ENCODE results near the gene ITIH2.

The ITIH2 gene

GRCh38 chr10:7697426-7697825 is 5.7 kb upstream of the ITIH2 start:
- no peak for DNase-seq (ENCODE audit: low spot score)
- H2BK5ac ChIP-seq (ENCODE audit: low read length), result no peak overlapping the region
- H3K4ac ChIP-seq (ENCODE audit: low read length), result no peak overlapping the region
- H3K23ac ChIP-seq (ENCODE audit: low read depth, low read length, poor library complexity), result peak overlapping the region; percentile 52
- no peaks in the 10 kb centered on the region for H3K27me3 ChIP-seq (ENCODE audit: control insufficient read depth in 3 of 3, insufficient read depth in 3 of 3, low read depth in 1 of 3, low read length in 3 of 3)
- no peak overlapping the region for H2AFZ ChIP-seq (ENCODE audit: low read length)
- no peak overlapping the region for H4K91ac ChIP-seq (ENCODE audit: low read depth, low read length, poor library complexity)
- H3K9ac ChIP-seq (ENCODE audit: low read depth, low read length, poor library complexity), result no peak overlapping the region
- H3K4me3 ChIP-seq (ENCODE audit: low read length in 2 of 2), result no peak overlapping the region
- no peak overlapping the region for H2BK12ac ChIP-seq (ENCODE audit: low read length)
- H3K4me1 ChIP-seq (ENCODE audit: control insufficient read depth in 2 of 2, insufficient read depth in 1 of 2, low read depth in 1 of 2, low read length in 2 of 2), result no peaks in the 10 kb centered on the region
- peaks cover 0 to 2% of the 10 kb centered on the region in 2 donors for H3K9me3 ChIP-seq (replicated peaks in 1 of 2; ENCODE audit: control insufficient read depth in 2 of 2, insufficient read depth in 1 of 2, low read depth in 1 of 2, low read length in 2 of 2)
- H3K27ac ChIP-seq (replicated peaks; ENCODE audit: low read length), result no peak overlapping the region
- WGBS, 2 donors (ENCODE audit: extremely low coverage in 2 of 2, insufficient read length in 2 of 2, insufficient replicate concordance in 1 of 2), result no CpG with 5 or more reads among the region's 8 CpGs
- H4K8ac ChIP-seq (ENCODE audit: low read depth, low read length), result no peak overlapping the region
- H3K14ac ChIP-seq (ENCODE audit: low read length), result no peak overlapping the region
- no peak overlapping the region for H2AK5ac ChIP-seq (ENCODE audit: low read depth, low read length)
- H2BK120ac ChIP-seq (ENCODE audit: low read depth, low read length), result no peak overlapping the region
- H3K4me2 ChIP-seq (ENCODE audit: insufficient read depth, low read length, poor library complexity, severe bottlenecking), result no peak overlapping the region
- H3K18ac ChIP-seq (ENCODE audit: low read length), result no peak overlapping the region
- H3K79me1 ChIP-seq (ENCODE audit: low read depth, low read length), result no peaks in the 10 kb centered on the region
- no peaks in the 10 kb centered on the region for H3K36me3 ChIP-seq (replicated peaks in 1 of 2; ENCODE audit: control insufficient read depth in 2 of 2, insufficient read depth in 2 of 2, low read length in 2 of 2)
- no peak overlapping the region for H2BK15ac ChIP-seq (ENCODE audit: low read length)

GRCh38 chr10:7700577-7701125 is 2.5 kb upstream of the ITIH2 start:
- Histone ChIP-seq H3K4me3 (ENCODE audit: low read length in 2 of 2) (no peak overlapping the region), H3K36me3 (replicated peaks in 1 of 2; ENCODE audit: control insufficient read depth in 2 of 2, insufficient read depth in 2 of 2, low read length in 2 of 2) (no peaks in the 10 kb centered on the region), H3K14ac (ENCODE audit: low read length) (no peak overlapping the region), H3K27ac (replicated peaks; ENCODE audit: low read length) (no peak overlapping the region), H3K18ac (ENCODE audit: low read length) (no peak overlapping the region), H2BK12ac (ENCODE audit: low read length) (no peak overlapping the region), H3K4ac (ENCODE audit: low read length) (no peak overlapping the region), H2BK15ac (ENCODE audit: low read length) (no peak overlapping the region), H4K91ac (ENCODE audit: low read depth, low read length, poor library complexity) (no peak overlapping the region), H2AFZ (ENCODE audit: low read length) (no peak overlapping the region), H3K4me1 (ENCODE audit: control insufficient read depth in 2 of 2, insufficient read depth in 1 of 2, low read depth in 1 of 2, low read length in 2 of 2) (no peaks in the 10 kb centered on the region), H3K27me3 (ENCODE audit: control insufficient read depth in 3 of 3, insufficient read depth in 3 of 3, low read depth in 1 of 3, low read length in 3 of 3) (peaks cover 0 to 6% (median 0%) of the 10 kb centered on the region in 3 experiments), H4K8ac (ENCODE audit: low read depth, low read length) (no peak overlapping the region), H3K23ac (ENCODE audit: low read depth, low read length, poor library complexity) (no peak overlapping the region), H3K79me1 (ENCODE audit: low read depth, low read length) (no peaks in the 10 kb centered on the region), H2BK120ac (ENCODE audit: low read depth, low read length) (no peak overlapping the region), H3K9me3 (replicated peaks in 1 of 2; ENCODE audit: control insufficient read depth in 2 of 2, insufficient read depth in 1 of 2, low read depth in 1 of 2, low read length in 2 of 2) (no peaks in the 10 kb centered on the region), H3K9ac (ENCODE audit: low read depth, low read length, poor library complexity) (no peak overlapping the region), H2AK5ac (ENCODE audit: low read depth, low read length) (no peak overlapping the region), H3K4me2 (ENCODE audit: insufficient read depth, low read length, poor library complexity, severe bottlenecking) (no peak overlapping the region), H2BK5ac (ENCODE audit: low read length) (no peak overlapping the region)
- no peak for DNase-seq (ENCODE audit: low spot score)
- no CpG with 5 or more reads among the region's 2 CpGs for WGBS, 2 donors (ENCODE audit: extremely low coverage in 2 of 2, insufficient read length in 2 of 2, insufficient replicate concordance in 1 of 2)

- H2BK5ac ChIP-seq (ENCODE audit: low read length), result no peak overlapping the region
- no peak overlapping the region for H3K27ac ChIP-seq (replicated peaks; ENCODE audit: low read length)
- no peaks in the 10 kb centered on the region for H3K9me3 ChIP-seq (replicated peaks in 1 of 2; ENCODE audit: control insufficient read depth in 2 of 2, insufficient read depth in 1 of 2, low read depth in 1 of 2, low read length in 2 of 2)
- no peak overlapping the region for H2BK15ac ChIP-seq (ENCODE audit: low read length)
- no peaks in the 10 kb centered on the region for H3K36me3 ChIP-seq (replicated peaks in 1 of 2; ENCODE audit: control insufficient read depth in 2 of 2, insufficient read depth in 2 of 2, low read length in 2 of 2)
- H3K18ac ChIP-seq (ENCODE audit: low read length), result no peak overlapping the region
- H3K9ac ChIP-seq (ENCODE audit: low read depth, low read length, poor library complexity), result no peak overlapping the region
- WGBS, 2 donors (ENCODE audit: extremely low coverage in 2 of 2, insufficient read length in 2 of 2, insufficient replicate concordance in 1 of 2), result no CpG with 5 or more reads among the region's 8 CpGs
- H3K14ac ChIP-seq (ENCODE audit: low read length), result no peak overlapping the region
- no peak overlapping the region for H4K91ac ChIP-seq (ENCODE audit: low read depth, low read length, poor library complexity)
- no peak overlapping the region for H2BK120ac ChIP-seq (ENCODE audit: low read depth, low read length)
- H3K4me3 ChIP-seq (ENCODE audit: low read length in 2 of 2), result no peak overlapping the region
- no peaks in the 10 kb centered on the region for H3K4me1 ChIP-seq (ENCODE audit: control insufficient read depth in 2 of 2, insufficient read depth in 1 of 2, low read depth in 1 of 2, low read length in 2 of 2)
- no peaks in the 10 kb centered on the region for H3K79me1 ChIP-seq (ENCODE audit: low read depth, low read length)
- H4K8ac ChIP-seq (ENCODE audit: low read depth, low read length), result no peak overlapping the region
- peaks cover 0 to 6% (median 0%) of the 10 kb centered on the region in 3 experiments for H3K27me3 ChIP-seq (ENCODE audit: control insufficient read depth in 3 of 3, insufficient read depth in 3 of 3, low read depth in 1 of 3, low read length in 3 of 3)
- no peak overlapping the region for H3K23ac ChIP-seq (ENCODE audit: low read depth, low read length, poor library complexity)
- no peak overlapping the region for H2AK5ac ChIP-seq (ENCODE audit: low read depth, low read length)
- no peak for DNase-seq (ENCODE audit: low spot score)
- no peak overlapping the region for H3K4me2 ChIP-seq (ENCODE audit: insufficient read depth, low read length, poor library complexity, severe bottlenecking)
- no peak overlapping the region for H2AFZ ChIP-seq (ENCODE audit: low read length)
- H3K4ac ChIP-seq (ENCODE audit: low read length), result no peak overlapping the region
- no peak overlapping the region for H2BK12ac ChIP-seq (ENCODE audit: low read length)
These were observed 1.9 kb upstream of the ITIH2 start for GRCh38 chr10:7701158-7701742.

GRCh38 chr10:7702288-7702812 is 766 bp upstream of the ITIH2 start:
- H2AFZ ChIP-seq (ENCODE audit: low read length), result no peak overlapping the region

More at GRCh38 chr10:7702288-7702812, 766 bp upstream of the ITIH2 start:
- H3K14ac ChIP-seq (ENCODE audit: low read length), result no peak overlapping the region
- H3K27ac ChIP-seq (replicated peaks; ENCODE audit: low read length), result no peak overlapping the region
- no peak overlapping the region for H3K18ac ChIP-seq (ENCODE audit: low read length)
- no peak overlapping the region for H2BK120ac ChIP-seq (ENCODE audit: low read depth, low read length)
- no peak overlapping the region for H2BK12ac ChIP-seq (ENCODE audit: low read length)
- H3K9me3 ChIP-seq (replicated peaks in 1 of 2; ENCODE audit: control insufficient read depth in 2 of 2, insufficient read depth in 1 of 2, low read depth in 1 of 2, low read length in 2 of 2), result no peaks in the 10 kb centered on the region
- H4K91ac ChIP-seq (ENCODE audit: low read depth, low read length, poor library complexity), result no peak overlapping the region
- no peak overlapping the region for H4K8ac ChIP-seq (ENCODE audit: low read depth, low read length)
- DNase-seq (ENCODE audit: low spot score), result no peak
- no peak overlapping the region for H3K4me2 ChIP-seq (ENCODE audit: insufficient read depth, low read length, poor library complexity, severe bottlenecking)
- no peak overlapping the region for H2BK5ac ChIP-seq (ENCODE audit: low read length)
- no peak overlapping the region for H3K4me3 ChIP-seq (ENCODE audit: low read length in 2 of 2)
- no peak overlapping the region for H3K23ac ChIP-seq (ENCODE audit: low read depth, low read length, poor library complexity)
- WGBS, 2 donors (ENCODE audit: extremely low coverage in 2 of 2, insufficient read length in 2 of 2, insufficient replicate concordance in 1 of 2), result no CpG with 5 or more reads among the region's 4 CpGs
- H3K9ac ChIP-seq (ENCODE audit: low read depth, low read length, poor library complexity), result no peak overlapping the region
- no peak overlapping the region for H2BK15ac ChIP-seq (ENCODE audit: low read length)
- no peaks in the 10 kb centered on the region for H3K36me3 ChIP-seq (replicated peaks in 1 of 2; ENCODE audit: control insufficient read depth in 2 of 2, insufficient read depth in 2 of 2, low read length in 2 of 2)
- H3K4ac ChIP-seq (ENCODE audit: low read length), result no peak overlapping the region
- H3K79me1 ChIP-seq (ENCODE audit: low read depth, low read length), result no peaks in the 10 kb centered on the region
- no peak overlapping the region for H2AK5ac ChIP-seq (ENCODE audit: low read depth, low read length)
- no peaks in the 10 kb centered on the region for H3K4me1 ChIP-seq (ENCODE audit: control insufficient read depth in 2 of 2, insufficient read depth in 1 of 2, low read depth in 1 of 2, low read length in 2 of 2)
- peaks cover 0 to 6% (median 0%) of the 10 kb centered on the region in 3 experiments for H3K27me3 ChIP-seq (ENCODE audit: control insufficient read depth in 3 of 3, insufficient read depth in 3 of 3, low read depth in 1 of 3, low read length in 3 of 3)
